Daoy (cell line): ENCODE results near the gene VEZT. TPM values are rescaled to one million over a fixed set of nuclear protein-coding genes. Genes with fewer than 3 reads are reported as not detected.

ENCODE experiments used
- DNase-seq: peaks from one replicate; pipeline ENCODE4 v3.0.0-alpha.2; 2015; ENCODE audit warnings: low read depth
- total RNA-seq: library from RNA; depleted of rRNA; stranded (reverse); fragments of >200 nt; shearing (Covaris generic); gene quantifications from 2 replicates; pipeline ENCODE4 v1.2.3, GENCODE V29; 2014

VEZT gene
- total RNA-seq, 1 experiment from 2014 or later: 61.9 TPM

GRCh38 chr12:95200128-95200894, 17.3 kb upstream of the VEZT start:
- DNase-seq: no peak

GRCh38 chr12:95201056-95201670, 16.4 kb upstream of the VEZT start:
- DNase-seq: peak; percentile 41

GRCh38 chr12:95202691-95203486, 14.7 kb upstream of the VEZT start:
- DNase-seq: no peak

GRCh38 chr12:95203487-95204030, 14.0 kb upstream of the VEZT start:
- no peak for DNase-seq

- DNase-seq: peak; percentile 96
Observed at GRCh38 chr12:95204141-95204866, 13.3 kb upstream of the VEZT start.

- DNase-seq: no peak
Observed at GRCh38 chr12:95205016-95205624, 12.5 kb upstream of the VEZT start.

- DNase-seq: peak; percentile 73
Observed at GRCh38 chr12:95205685-95206084, 11.9 kb upstream of the VEZT start.

- DNase-seq: no peak
Observed at GRCh38 chr12:95206916-95207315, 10.7 kb upstream of the VEZT start.

GRCh38 chr12:95207407-95207806, 10.2 kb upstream of the VEZT start:
- DNase-seq: no peak

GRCh38 chr12:95208678-95209077, 8.9 kb upstream of the VEZT start:
- no peak for DNase-seq

- no peak for DNase-seq
Observed at GRCh38 chr12:95212586-95212985, 5.0 kb upstream of the VEZT start.

GRCh38 chr12:95213119-95213518, 4.5 kb upstream of the VEZT start:
- DNase-seq: no peak

GRCh38 chr12:95213928-95214327, 3.7 kb upstream of the VEZT start:
- no peak for DNase-seq

GRCh38 chr12:95214466-95214865, 3.1 kb upstream of the VEZT start:
- no peak for DNase-seq

- peak; percentile 37 for DNase-seq
Observed at GRCh38 chr12:95215949-95216348, 1.7 kb upstream of the VEZT start.

GRCh38 chr12:95216711-95217376, 763 bp upstream of the VEZT start:
- DNase-seq: peak; percentile 29

- no peak for DNase-seq
Observed at GRCh38 chr12:95218150-95219133, 835 bp downstream of the VEZT start.

GRCh38 chr12:95220190-95220589, 2.6 kb downstream of the VEZT start:
- DNase-seq: no peak

GRCh38 chr12:95220726-95221125, 3.1 kb downstream of the VEZT start:
- no peak for DNase-seq
